Activated CD8-positive, alpha-beta T cell treated with anti-CD3 and anti-CD28 coated beads for 36 hours (primary cell): Measurements from ENCODE around the gene KANK2. TPM values are rescaled to one million over a fixed set of nuclear protein-coding genes. Genes with fewer than 3 reads are reported as not detected.
"Not testable (repeated sequence)": the region's sequence is repeated elsewhere in the genome, so short reads cannot be mapped to it uniquely, and the experiment has no call there.

ENCODE experiments used
- ATAC-seq: fragments of 200-7000 bp; cut with Tn5 transposase; one replicate; pipeline ENCODE4 v1.10.0; 2021; ENCODE audit warnings: mild to moderate bottlenecking, moderate library complexity
- CTCF ChIA-PET: fragments of 350-600 bp; sonication (Branson Sonifier 250); formaldehyde crosslinking; loops from one replicate; lab custom pipeline; 2021; ENCODE audit warnings: antibody characterized with exemption; lab: Charles Lee
- POLR2A ChIA-PET: fragments of 350-600 bp; sonication (Branson Sonifier 250); formaldehyde crosslinking; loops from one replicate; lab custom pipeline; 2021; ENCODE audit warnings: antibody characterized with exemption; lab: Charles Lee
- DNase-seq: peaks from one replicate; pipeline ENCODE4 v3.0.0-alpha.2; 2020
- H3K27ac Mint-ChIP-seq: one replicate; pipeline ENCODE4 v1.8.0; 2021; ENCODE audit warnings: mild to moderate bottlenecking, mixed read lengths
- H3K27me3 Mint-ChIP-seq: one replicate; pipeline ENCODE4 v1.8.0; 2021; ENCODE audit warnings: mixed read lengths
- H3K36me3 Mint-ChIP-seq: one replicate; pipeline ENCODE4 v1.8.0; 2021; ENCODE audit warnings: low read depth, mixed read lengths
- H3K4me1 Mint-ChIP-seq: one replicate; pipeline ENCODE4 v1.8.0; 2021; ENCODE audit warnings: low read depth, mixed read lengths
- H3K4me3 Mint-ChIP-seq: one replicate; pipeline ENCODE4 v1.8.0; 2021; ENCODE audit warnings: mild to moderate bottlenecking, moderate library complexity, mixed read lengths
- H3K9me3 Mint-ChIP-seq: one replicate; pipeline ENCODE4 v1.8.0; 2021; ENCODE audit warnings: mixed read lengths
- intact Hi-C: fragments of 100-400 bp; cut with micrococcal nuclease; formaldehyde crosslinking; loops from one replicate; pipeline ENCODE4 v1.10.0; 2022
- total RNA-seq, 2 experiments: library from RNA; stranded (reverse); gene quantifications; one replicate each; pipeline ENCODE4 v1.2.3, GENCODE V29; 2021
- TF ChIP-seq, protein P1 (sequence below): fragments of 200-600 bp; IDR thresholded peaks from one replicate; pipeline ENCODE4 v1.8.0; 2022; ENCODE audit warnings: antibody characterized with exemption, mild to moderate bottlenecking

KANK2 gene
- total RNA-seq, 2 experiments from 2014 or later = 1.9 to 2.0 TPM

DNA sequence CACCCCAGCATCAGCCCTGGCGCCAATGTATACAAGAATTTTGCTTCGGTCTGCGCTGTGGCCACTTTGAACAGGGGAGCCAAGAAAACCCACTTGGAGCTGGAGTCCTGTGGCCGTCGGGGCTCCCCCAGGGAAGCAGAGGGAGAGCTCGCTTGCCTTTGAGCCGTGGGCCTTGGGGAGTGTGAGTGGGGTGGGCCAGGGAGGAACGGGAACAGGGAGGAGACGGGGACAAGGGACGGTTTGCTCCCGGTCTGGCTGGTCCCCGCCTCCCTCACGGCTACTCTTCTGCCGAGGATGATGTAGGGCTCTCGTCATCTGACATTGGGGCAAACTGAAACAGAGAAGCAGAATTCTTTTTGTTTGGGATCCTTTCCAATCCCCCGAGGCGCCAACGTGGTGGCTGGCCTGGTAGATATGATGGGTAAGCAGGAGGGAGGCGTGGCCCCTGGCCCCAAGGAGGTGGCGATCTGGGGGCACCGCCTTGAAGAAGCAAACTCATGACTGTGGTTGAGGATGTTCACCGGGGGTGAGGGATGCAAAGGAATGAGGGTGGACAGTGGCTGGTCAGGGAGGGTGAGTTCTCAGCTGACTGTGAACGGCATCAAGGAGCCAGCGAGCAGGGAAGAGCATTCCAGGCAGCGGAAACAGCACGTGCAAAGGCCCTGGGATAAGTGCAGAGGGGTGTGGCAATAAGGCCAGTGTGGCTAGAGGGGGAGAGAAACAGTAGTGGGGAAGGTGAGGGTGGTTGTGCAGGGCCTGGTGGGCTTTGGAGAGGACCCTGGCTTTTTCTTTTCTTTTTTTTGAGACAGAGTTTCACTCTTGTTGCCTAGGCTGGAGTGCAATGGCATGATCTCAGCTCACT lies 30.8 kb downstream of the KANK2 start:
- no peak overlapping the region for H3K4me3 Mint-ChIP-seq
- POLR2A ChIA-PET = no interaction called here
- H3K27ac Mint-ChIP-seq = no peak overlapping the region
- no peak for DNase-seq
- intact Hi-C loops = no loop called here
- TF ChIP-seq, protein P1, sequence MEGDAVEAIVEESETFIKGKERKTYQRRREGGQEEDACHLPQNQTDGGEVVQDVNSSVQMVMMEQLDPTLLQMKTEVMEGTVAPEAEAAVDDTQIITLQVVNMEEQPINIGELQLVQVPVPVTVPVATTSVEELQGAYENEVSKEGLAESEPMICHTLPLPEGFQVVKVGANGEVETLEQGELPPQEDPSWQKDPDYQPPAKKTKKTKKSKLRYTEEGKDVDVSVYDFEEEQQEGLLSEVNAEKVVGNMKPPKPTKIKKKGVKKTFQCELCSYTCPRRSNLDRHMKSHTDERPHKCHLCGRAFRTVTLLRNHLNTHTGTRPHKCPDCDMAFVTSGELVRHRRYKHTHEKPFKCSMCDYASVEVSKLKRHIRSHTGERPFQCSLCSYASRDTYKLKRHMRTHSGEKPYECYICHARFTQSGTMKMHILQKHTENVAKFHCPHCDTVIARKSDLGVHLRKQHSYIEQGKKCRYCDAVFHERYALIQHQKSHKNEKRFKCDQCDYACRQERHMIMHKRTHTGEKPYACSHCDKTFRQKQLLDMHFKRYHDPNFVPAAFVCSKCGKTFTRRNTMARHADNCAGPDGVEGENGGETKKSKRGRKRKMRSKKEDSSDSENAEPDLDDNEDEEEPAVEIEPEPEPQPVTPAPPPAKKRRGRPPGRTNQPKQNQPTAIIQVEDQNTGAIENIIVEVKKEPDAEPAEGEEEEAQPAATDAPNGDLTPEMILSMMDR = no peak
- H3K4me1 Mint-ChIP-seq = no peaks in the 10 kb centered on the region
- no peak for ATAC-seq
- H3K36me3 Mint-ChIP-seq = no peaks in the 10 kb centered on the region
- CTCF ChIA-PET = interaction anchor here (1.2 kb wide), 1 partner anchor 15 kb away, joined by 3 read pairs; no protein-coding TSS in a partner anchor
- H3K27me3 Mint-ChIP-seq = no peaks in the 10 kb centered on the region
- no peaks in the 10 kb centered on the region for H3K9me3 Mint-ChIP-seq

- Mint-ChIP-seq H3K27ac (no peak overlapping the region), H3K4me1 (no peaks in the 10 kb centered on the region), H3K36me3 (no peaks in the 10 kb centered on the region), H3K27me3 (no peaks in the 10 kb centered on the region), H3K4me3 (no peak overlapping the region), H3K9me3 (no peaks in the 10 kb centered on the region)
- ChIA-PET CTCF (no interaction called here), POLR2A (no interaction called here)
- intact Hi-C loops = no loop called here
- no peak for ATAC-seq
- DNase-seq = no peak
- TF ChIP-seq, protein P1 = no peak
Observed at GRCh38 chr19:11165486-11166030, 31.8 kb downstream of the KANK2 start.

- Mint-ChIP-seq H3K4me1 (no peaks in the 10 kb centered on the region), H3K27ac (no peak overlapping the region), H3K9me3 (peaks cover 3% of the 10 kb centered on the region), H3K27me3 (no peaks in the 10 kb centered on the region), H3K4me3 (no peak overlapping the region), H3K36me3 (no peaks in the 10 kb centered on the region)
- intact Hi-C loops = no loop called here
- ATAC-seq = no peak
- TF ChIP-seq, protein P1 = no peak
- POLR2A ChIA-PET = interaction anchor here (0.6 to 2.1 kb wide), 2 partner anchors 10 to 104 kb away, joined by 3 to 9 read pairs; partner anchors contain the start of gene SPC24
- CTCF ChIA-PET = interaction anchor here (0.9 to 1.4 kb wide), 2 partner anchors 27 to 156 kb away, joined by 3 to 4 read pairs; no protein-coding TSS in a partner anchor
- DNase-seq = no peak
Observed at GRCh38 chr19:11164879-11165406, 32.4 kb downstream of the KANK2 start.

DNA sequence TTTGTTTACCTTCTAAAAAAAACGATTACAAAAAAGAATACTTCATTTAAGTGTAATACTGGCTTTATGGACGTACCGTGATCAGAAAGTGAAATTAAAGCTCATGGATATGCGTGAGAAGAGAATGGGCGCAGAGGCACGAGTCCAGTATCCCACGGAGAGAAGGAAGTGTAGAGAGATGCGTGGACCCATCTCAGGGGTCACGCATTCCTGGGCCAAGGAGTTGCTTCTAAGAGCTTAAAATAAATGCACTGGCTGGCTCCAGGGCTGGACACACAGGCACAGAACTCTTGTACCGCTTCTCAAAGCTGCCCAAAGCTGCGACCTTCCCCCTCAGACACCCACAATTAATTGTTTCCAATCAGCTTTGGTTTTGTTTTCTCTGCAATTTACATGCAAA lies 33.0 kb downstream of the KANK2 start:
- intact Hi-C loops = no loop called here
- no peaks in the 10 kb centered on the region for H3K27me3 Mint-ChIP-seq
- ChIA-PET POLR2A (interaction anchor here (2.1 kb wide), 1 partner anchor 10 kb away, joined by 9 read pairs; the partner anchor contains the start of gene SPC24), CTCF (interaction anchor here (0.9 to 1.5 kb wide), 4 partner anchors 13 to 155 kb away, joined by 3 to 4 read pairs (median 3); no protein-coding TSS in a partner anchor)
- ATAC-seq (no peak), DNase-seq (no peak)
- no peak overlapping the region for H3K4me3 Mint-ChIP-seq
- H3K9me3 Mint-ChIP-seq = peaks cover 3% of the 10 kb centered on the region
- H3K4me1 Mint-ChIP-seq = no peaks in the 10 kb centered on the region
- H3K27ac Mint-ChIP-seq = no peak overlapping the region
- H3K36me3 Mint-ChIP-seq = no peaks in the 10 kb centered on the region
- TF ChIP-seq, protein P1 = no peak

DNA sequence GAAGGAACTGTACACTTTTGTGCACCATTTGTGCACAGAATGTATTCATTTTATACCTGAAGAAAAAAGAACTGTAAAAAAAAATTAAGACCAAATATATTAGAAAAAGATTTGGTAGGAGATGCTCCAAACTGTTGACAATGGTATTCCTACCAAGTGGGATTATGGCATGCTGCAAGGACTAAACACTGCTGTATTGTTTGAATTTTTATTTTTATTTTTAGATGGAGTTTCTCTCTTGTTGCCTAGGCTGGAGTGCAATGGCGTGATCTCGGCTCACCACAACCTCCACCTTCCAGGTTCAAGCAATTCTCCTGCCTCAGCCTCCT lies 36.9 kb downstream of the KANK2 start:
- intact Hi-C loops, POLR2A ChIA-PET, ATAC-seq, CTCF ChIA-PET, H3K9me3 Mint-ChIP-seq, H3K27ac Mint-ChIP-seq, H3K27me3 Mint-ChIP-seq, H3K4me1 Mint-ChIP-seq, DNase-seq, H3K4me3 Mint-ChIP-seq, H3K36me3 Mint-ChIP-seq: not testable (repeated sequence)
